ENCODE data around the gene ITGA2.

ITGA2 gene

DNA sequence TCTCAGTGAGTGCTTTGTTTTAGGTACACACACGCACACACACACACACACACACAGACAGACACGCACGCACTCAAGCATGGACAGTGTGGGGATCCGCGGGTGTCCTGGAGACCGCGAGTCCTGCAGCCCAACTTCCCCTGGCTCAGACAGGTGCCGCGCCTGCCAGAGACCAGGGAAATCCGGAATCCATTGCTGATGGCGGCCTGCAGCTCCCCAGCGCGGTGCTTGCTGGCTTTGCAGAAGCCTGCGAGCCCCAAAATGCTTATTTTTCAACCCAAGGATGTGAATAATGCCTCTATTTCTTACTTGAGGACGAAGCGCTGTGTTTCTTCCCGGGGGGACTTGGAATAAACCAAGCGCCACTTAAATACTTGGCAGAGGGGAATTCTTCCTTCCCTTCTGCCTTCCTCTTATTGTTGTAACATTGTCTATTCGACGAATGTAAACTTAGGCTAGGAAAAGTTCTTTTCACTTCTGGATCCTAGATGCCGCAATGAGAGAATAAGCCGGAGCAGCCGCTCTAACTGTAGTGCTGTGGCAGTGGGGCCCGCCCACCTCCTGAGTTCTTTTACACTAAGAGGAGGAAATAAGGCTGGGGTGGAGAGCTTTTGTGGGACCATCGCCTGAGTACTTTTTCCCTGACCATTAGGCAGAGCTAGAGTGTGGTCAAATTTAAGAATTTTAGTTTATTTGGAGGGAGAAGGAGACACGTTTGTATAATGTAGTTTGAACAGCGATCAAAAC is 802 bp downstream of the ITGA2 start:
- DNase-seq, result peak; percentile 15

- DNase-seq, result no peak
Measured at GRCh38 chr5:52990528-52990925, 1.4 kb downstream of the ITGA2 start.

GRCh38 chr5:52993367-52993766 is 4.2 kb downstream of the ITGA2 start:
- DNase-seq, result no peak

DNA sequence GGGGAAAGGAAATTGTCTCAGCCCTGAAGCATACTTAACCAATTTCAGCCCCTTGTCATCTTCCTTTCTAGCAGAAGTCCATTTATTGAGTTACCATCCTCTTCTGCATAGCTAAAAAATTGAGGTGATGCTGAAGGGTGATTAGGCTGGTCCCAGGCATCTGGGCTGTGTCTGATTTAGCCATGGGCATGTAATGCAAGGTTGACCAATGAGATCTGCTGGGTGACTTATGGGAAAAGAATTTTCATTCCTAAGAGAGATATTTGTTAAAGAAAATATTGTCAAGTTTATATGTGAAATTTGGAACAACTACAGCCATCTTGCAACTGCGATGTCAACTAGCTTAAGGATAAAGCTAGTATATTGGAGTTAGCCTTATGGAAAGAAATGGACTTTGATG is 5.1 kb downstream of the ITGA2 start:
- DNase-seq, result no peak

DNA sequence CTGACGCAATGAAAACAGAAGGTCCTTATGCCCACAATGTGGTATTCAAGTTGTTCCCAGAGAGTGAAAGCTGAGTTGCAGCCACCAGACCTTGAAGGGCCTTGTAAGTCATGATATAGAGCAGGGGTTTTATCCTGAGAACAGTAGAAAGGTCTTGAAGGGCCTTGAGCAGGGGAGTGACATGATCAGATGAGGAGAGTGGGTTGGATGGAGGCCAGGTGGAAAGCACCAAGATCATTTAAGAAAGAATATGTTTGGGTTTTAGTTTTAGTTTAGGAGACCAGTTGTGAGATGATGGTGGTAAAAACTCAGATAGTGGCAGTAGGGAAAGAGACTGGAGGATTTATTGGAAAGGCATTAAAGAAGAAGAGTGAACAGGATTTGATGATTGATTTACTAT is 5.9 kb downstream of the ITGA2 start:
- no peak for DNase-seq

GRCh38 chr5:52995914-52996313 is 6.8 kb downstream of the ITGA2 start:
- DNase-seq, result no peak

- no peak for DNase-seq
Measured at GRCh38 chr5:52996979-52997378, 7.8 kb downstream of the ITGA2 start.

- DNase-seq, result no peak
Measured at GRCh38 chr5:52997424-52997823, 8.3 kb downstream of the ITGA2 start.

- DNase-seq, result no peak
Measured at GRCh38 chr5:52998552-52999313, 9.6 kb downstream of the ITGA2 start.

DNA sequence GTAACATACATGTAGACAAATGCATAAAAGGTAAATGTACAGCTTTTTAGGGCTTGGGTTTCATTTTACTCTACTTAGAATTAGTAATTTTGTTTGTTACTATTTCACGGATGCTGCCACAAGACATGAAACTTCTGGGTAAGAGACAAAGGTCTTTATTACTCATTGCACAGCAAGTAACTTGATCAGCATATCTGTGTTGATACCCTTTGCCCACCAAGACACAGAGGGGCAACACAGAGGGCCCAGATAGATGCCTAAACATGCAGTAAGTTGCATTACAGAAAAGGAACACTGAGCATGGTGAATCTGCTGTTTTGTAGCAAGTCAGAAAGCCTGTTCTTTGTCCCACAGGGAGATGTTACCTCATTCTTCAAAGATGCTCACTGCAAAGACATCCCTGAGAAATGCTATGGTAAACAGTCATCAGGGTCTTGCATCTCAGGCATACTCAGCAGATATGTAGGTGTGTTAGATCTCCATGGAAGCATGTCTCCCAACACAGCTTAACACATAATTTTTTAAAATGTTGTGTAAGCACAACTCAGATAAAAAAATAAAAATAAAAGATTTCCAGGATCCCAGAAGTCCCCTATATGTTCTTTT is 10.3 kb downstream of the ITGA2 start:
- no peak for DNase-seq

GRCh38 chr5:53001541-53001940 is 12.4 kb downstream of the ITGA2 start:
- no peak for DNase-seq

- no peak for DNase-seq
Measured at GRCh38 chr5:53002491-53002890, 13.3 kb downstream of the ITGA2 start.

DNA sequence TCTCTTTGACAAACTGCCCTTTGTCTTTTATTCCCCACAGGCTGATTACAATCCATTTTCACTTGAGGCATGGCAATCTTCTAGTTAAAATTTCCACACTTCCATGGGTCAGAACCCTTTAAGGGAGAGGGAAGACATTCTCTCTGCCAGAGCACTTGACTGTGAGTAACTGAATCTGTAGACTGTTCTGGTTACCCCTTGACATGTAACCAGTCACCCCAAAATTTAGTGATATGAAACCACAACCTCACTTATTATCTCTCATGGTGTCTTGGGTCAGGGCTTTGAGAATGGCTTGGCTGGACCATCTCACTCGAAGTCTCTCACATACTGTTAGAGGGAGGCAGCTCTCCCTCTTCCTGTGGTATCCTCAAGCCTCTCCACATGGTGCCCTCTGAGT is 14.0 kb downstream of the ITGA2 start:
- no peak for DNase-seq

DNA sequence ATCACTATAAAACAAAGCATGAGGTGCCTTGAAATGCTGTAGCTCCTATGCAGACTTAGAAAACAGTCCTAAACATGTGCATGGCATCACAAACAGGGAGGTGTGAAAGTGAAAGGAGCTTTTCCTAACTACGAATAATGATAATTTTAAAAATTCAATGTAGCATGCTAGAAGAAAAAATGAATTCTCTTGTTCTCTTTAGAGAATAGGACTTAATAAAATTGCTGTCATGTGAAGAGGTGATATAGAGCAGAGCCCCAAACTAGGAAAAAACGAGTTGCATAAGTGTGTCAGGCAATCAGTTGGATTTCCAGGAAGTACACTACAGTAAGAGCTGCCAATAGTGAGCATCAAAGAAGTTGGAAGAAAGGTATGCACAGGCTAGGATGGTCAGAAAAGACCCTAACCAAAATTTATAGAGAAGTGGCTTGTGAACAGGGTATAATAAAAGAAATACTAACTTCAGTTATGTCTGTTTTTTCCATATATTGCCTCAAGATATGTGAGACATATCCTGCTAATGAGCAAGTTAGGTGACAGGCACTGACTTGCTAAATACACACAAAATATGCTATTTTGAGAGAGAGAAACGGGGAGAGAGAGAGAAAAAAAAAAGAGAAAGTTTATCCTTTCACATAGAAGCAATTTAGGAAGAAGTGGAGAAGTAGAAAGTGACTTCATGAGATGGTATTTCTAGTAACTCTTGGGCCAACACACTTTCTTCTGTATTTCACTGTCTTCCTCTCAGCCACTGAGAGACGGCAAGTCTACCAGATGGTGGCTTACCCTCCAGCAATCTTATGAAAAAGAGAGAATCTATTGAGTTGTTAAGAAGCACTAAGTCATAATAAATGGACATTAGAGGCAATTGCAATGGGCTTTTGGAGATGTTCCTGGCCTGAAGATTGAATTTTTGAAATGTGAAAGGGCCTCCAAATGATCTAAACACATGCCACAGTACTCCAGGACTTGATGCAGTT is 18.0 kb downstream of the ITGA2 start:
- no peak for DNase-seq

DNA sequence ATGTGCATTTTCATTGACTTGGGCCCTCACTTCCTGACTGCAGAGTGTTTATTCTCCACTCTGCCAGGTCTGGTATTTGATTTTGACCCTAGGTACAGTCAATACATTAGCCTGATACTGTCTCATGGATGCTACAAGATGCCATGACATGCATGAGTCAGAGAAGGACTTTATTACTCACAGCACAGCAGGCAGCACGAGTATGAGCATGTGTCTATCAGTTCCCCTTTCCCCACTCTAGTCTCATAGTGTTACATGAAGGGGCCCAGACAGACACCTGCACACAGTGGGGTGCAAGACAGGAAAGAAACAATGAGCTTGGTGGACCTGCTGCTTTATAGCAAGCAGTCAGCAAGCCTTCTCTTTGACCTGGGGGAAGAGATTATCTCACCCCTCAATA is 19.6 kb downstream of the ITGA2 start:
- no peak for DNase-seq

- no peak for DNase-seq
Measured at GRCh38 chr5:53009816-53010215, 20.7 kb downstream of the ITGA2 start.

DNA sequence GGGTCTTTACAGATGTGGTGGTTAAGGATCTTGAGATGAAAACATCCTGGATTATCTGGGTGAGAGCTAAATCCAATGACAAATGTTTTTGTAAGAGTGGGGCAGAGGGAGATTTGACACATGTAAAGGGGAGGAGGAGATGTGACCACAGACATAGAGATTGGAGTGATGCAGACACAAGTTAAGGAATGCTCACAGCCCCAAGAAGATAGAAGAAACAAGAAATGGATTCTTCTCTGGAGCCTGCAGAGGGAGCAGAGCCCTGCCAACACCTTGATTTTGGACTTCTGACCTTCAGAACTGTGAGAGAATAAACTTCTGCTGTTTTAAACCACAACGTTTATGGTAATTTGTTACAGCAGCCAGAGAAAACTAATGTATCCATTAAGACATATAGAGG is 21.7 kb downstream of the ITGA2 start:
- no peak for DNase-seq

DNA sequence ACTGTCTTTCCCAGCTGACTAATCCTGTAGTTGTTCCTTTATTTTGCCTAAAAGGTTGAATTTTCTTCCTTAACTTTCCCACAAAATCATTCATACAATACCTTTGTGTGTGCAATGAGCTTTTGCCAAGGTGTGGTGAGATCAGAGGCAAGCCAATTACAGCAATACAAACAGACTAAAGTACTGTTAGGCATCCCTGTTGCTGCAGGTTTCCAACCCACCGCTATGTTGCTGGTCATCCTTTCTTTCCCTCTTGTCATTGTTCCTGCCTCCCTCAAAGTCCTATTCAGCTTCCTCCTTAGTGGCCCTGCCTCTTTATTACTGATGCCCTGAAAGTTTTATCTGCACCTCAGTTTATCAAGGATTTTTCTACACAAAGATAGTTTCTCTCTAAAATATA is 22.1 kb downstream of the ITGA2 start:
- DNase-seq, result no peak

DNA sequence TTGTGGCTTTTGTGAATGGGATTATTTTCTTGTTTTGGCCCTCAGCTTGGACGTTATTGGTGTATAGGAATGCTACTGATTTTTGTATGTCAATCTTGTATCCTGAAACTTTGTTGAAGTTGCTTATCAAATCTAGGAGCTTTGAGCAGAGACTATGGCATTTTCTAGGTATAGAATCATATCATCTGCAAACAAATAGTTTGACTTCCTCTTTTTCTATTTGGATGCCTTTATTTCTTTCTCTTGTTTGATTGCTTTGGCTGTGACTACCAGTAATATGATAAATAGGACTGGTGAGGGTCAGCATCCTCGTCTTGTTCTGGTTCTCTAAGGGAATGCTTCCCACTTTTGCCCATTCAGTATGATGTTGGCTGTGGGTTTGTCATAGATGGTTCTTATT is 24.7 kb downstream of the ITGA2 start:
- DNase-seq, result no peak

DNA sequence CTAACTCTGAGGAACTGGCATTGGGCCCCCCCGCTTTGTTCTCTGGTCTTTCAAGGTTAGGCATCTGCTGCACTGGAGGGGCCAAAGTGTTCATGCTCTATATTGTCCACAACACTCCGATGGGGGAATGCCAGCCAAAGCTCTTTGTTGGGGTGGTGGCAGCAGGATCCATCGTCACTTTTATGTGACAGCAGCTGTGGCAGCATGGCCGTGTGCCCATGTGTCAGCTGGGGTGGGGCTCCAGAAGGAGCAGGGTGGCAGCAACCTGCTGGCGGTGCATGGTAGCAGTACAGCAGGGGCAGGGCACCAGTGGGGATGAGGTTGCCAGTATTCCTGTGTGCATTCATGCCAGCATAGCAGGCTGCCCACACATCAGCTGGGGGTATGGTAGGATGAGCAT is 28.2 kb downstream of the ITGA2 start:
- no peak for DNase-seq

DNA sequence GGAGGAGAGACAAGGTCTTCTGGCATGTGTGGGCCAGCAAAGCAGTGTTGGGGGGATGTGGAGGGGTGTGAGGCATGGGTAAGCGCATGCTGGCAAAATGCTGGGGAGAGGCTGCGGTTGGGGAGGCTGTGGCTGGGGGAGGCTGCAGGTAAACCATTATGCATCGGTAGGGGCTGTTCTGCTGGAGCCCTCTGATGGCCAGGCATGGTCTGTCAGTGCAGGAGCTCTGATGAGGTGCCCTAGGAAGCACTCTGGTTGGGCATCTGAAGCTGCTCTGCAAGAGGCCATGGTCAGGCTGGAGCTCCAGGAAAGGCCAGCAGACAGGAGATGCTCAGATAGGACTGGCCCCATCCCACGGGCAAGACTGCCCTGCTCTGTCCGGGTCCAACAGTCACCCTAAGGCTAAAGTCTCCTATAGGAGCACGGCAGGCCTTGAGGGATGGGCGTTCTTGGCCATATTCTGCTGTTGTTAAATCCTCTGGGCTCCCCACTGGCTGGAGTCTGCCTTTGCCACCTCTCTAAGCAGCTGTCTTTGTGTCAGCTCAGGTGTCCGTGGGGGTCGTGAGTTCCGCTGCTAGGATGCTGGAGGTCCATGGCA is 28.7 kb downstream of the ITGA2 start:
- no peak for DNase-seq

GRCh38 chr5:53019320-53019719 is 30.2 kb downstream of the ITGA2 start:
- no peak for DNase-seq
